Aorta (tissue), 5 donors: ENCODE results near the gene NLGN2. TPM values are rescaled to one million over a fixed set of nuclear protein-coding genes. Genes with fewer than 3 reads are reported as not detected.

Experiments used
- ATAC-seq: fragments of 200-7000 bp; cut with Tn5 transposase; one replicate; pipeline ENCODE4 v1.9.1; 2022; ENCODE audit warnings: moderate library complexity; ENCODE audit not compliant: low FRiP score
- DNase-seq, 2 donors: peaks; one replicate each; pipeline ENCODE4 v3.0.0-alpha.2; 2020
- H3K27ac ChIP-seq, 2 donors: one replicate each; pipeline ENCODE4 v1.5.1; 2013; ENCODE audit warnings: low read length in 2 of 2, mild to moderate bottlenecking in 2 of 2, moderate library complexity in 2 of 2, control low read depth in 1 of 2, inconsistent platforms in 1 of 2, low read depth in 1 of 2
- H3K27me3 ChIP-seq, 2 donors: one replicate each; pipeline ENCODE4 v1.6.1; 2013; ENCODE audit warnings: control low read depth in 1 of 2, low read length in 1 of 2, mild to moderate bottlenecking in 1 of 2, moderate library complexity in 1 of 2; ENCODE audit not compliant: insufficient read depth in 2 of 2, control insufficient read depth in 1 of 2
- H3K36me3 ChIP-seq, 2 donors: one replicate each; pipeline ENCODE4 v1.6.1; 2013; ENCODE audit warnings: control low read depth in 1 of 2, low read length in 1 of 2, mild to moderate bottlenecking in 1 of 2; ENCODE audit not compliant: insufficient read depth in 2 of 2, control insufficient read depth in 1 of 2
- H3K4me1 ChIP-seq, 2 donors: one replicate each; pipeline ENCODE4 v1.6.1; 2013; ENCODE audit warnings: low read length in 2 of 2, control low read depth in 1 of 2, mild to moderate bottlenecking in 1 of 2, moderate library complexity in 1 of 2; ENCODE audit not compliant: insufficient read depth in 2 of 2, control insufficient read depth in 1 of 2
- H3K4me3 ChIP-seq, 2 donors: one replicate each; pipeline ENCODE4 v1.5.1; 2013; ENCODE audit warnings: low read length in 2 of 2, control low read depth in 1 of 2, mild to moderate bottlenecking in 1 of 2
- H3K9me3 ChIP-seq: one replicate; pipeline ENCODE4 v1.6.1; 2013; ENCODE audit warnings: mild to moderate bottlenecking, low read length; ENCODE audit not compliant: control insufficient read depth
- WGBS, 2 donors: extraction: QIAGEN DNeasy Blood & Tissue Kit; methylation state at CpG; one replicate each; pipeline ENCODE4 v1.1.7; 2013; 5-methylcytosine and 5-hydroxymethylcytosine counted together
- intact Hi-C, 2 donors: fragments of 100-400 bp; cut with DNase I; formaldehyde crosslinking; loops; one replicate each; pipeline versions ENCODE4 v1.14.2 to v1.15.0; 2022
- polyA plus RNA-seq, 2 donors: library from polyadenylated mRNA; stranded (reverse); fragments of 200-250 nt; gene quantifications; one replicate each; pipeline ENCODE4 v1.2.3, GENCODE V29; 2013
- total RNA-seq, 2 donors: library from RNA; stranded (reverse); fragmentation: NEBNext Ultra II Directional; extraction: Animal tissue kit (Norgen Biotek cat#: 25700); gene quantifications; one replicate each; pipeline ENCODE4 v1.2.1, GENCODE V29; 2021
- donor health status: healthy with polysubstance abuse.
- donor health status: Bipolar disorder and iron deficiency.
- donor health status: DM: no; HTN: no; CAD: no.
- donor health status: DM: no; HTN: no; CAD: no.
- donor health status: DM: yes; HTN: yes; CAD: no.

NLGN2 gene
- total and polyA plus RNA-seq, 4 donors = 2.4 to 49.9 (median 30.9) TPM

GRCh38 chr17:7406235-7406825, 1.3 kb upstream of the NLGN2 start:
- 71 to 72% methylated on average over 12 of the region's 12 CpGs for WGBS, 2 donors
- intact Hi-C loops = loop anchor here in 1 of 2 donors (2.0 kb wide), 1 partner anchor 28 kb away; the partner anchor contains the start of gene TMEM102
- H3K27ac ChIP-seq = no peak overlapping the region

GRCh38 chr17:7407082-7407481, 563 bp upstream of the NLGN2 start:
- intact Hi-C loops = loop anchor here in 1 of 2 donors (2.0 kb wide), 1 partner anchor 28 kb away; the partner anchor contains the start of gene TMEM102
- no peaks in the 10 kb centered on the region for H3K27me3 ChIP-seq
- H3K36me3 ChIP-seq = no peaks in the 10 kb centered on the region
- DNase-seq (no peak), ATAC-seq (no peak)
- H3K4me3 ChIP-seq = no peak overlapping the region
- no peaks in the 10 kb centered on the region for H3K4me1 ChIP-seq
- H3K27ac ChIP-seq = no peak overlapping the region
- 81 to 85% methylated on average over 13 of the region's 13 CpGs for WGBS, 2 donors
- H3K9me3 ChIP-seq = no peaks in the 10 kb centered on the region

More at GRCh38 chr17:7406235-7406825, 1.3 kb upstream of the NLGN2 start:
- Histone ChIP-seq H3K9me3 (no peaks in the 10 kb centered on the region), H3K36me3 (no peaks in the 10 kb centered on the region), H3K4me1 (no peaks in the 10 kb centered on the region), H3K27me3 (no peaks in the 10 kb centered on the region), H3K4me3 (no peak overlapping the region)
- ATAC-seq = no peak
- no peak for DNase-seq

- 76 to 78% methylated on average over 56 to 58 of the region's 58 CpGs for WGBS, 2 donors
- no peak overlapping the region for H3K27ac ChIP-seq
- no peaks in the 10 kb centered on the region for H3K9me3 ChIP-seq
- H3K4me1 ChIP-seq = no peaks in the 10 kb centered on the region
- H3K36me3 ChIP-seq = no peaks in the 10 kb centered on the region
- H3K27me3 ChIP-seq = no peaks in the 10 kb centered on the region
- intact Hi-C loops = no loop called here
- H3K4me3 ChIP-seq = no peak overlapping the region
- DNase-seq = no peak
- no peak for ATAC-seq
Measured at GRCh38 chr17:7408252-7408727, 645 bp downstream of the NLGN2 start.

- no peaks in the 10 kb centered on the region for H3K27me3 ChIP-seq
Measured at GRCh38 chr17:7408863-7409262, 1.2 kb downstream of the NLGN2 start.

GRCh38 chr17:7409716-7410115, 2.1 kb downstream of the NLGN2 start:
- ATAC-seq (no peak), DNase-seq (no peak)
- H3K27me3 ChIP-seq = no peaks in the 10 kb centered on the region
- intact Hi-C loops = no loop called here
- no peaks in the 10 kb centered on the region for H3K4me1 ChIP-seq
- H3K27ac ChIP-seq = no peak overlapping the region
- H3K9me3 ChIP-seq = no peaks in the 10 kb centered on the region
- no peaks in the 10 kb centered on the region for H3K36me3 ChIP-seq
- H3K4me3 ChIP-seq = no peak overlapping the region
- WGBS, 2 donors = 89 to 92% methylated on average over 6 of the region's 6 CpGs

More at GRCh38 chr17:7408863-7409262, 1.2 kb downstream of the NLGN2 start:
- Histone ChIP-seq H3K4me1 (no peaks in the 10 kb centered on the region), H3K4me3 (no peak overlapping the region), H3K36me3 (no peaks in the 10 kb centered on the region), H3K27ac (no peak overlapping the region), H3K9me3 (no peaks in the 10 kb centered on the region)
- WGBS, 2 donors = 84 to 86% methylated on average over 6 of the region's 6 CpGs
- ATAC-seq (no peak), DNase-seq (no peak)
- intact Hi-C loops = no loop called here

GRCh38 chr17:7410634-7411426, 3.2 kb downstream of the NLGN2 start:
- Histone ChIP-seq H3K9me3 (no peaks in the 10 kb centered on the region), H3K4me3 (no peak overlapping the region), H3K27me3 (no peaks in the 10 kb centered on the region), H3K36me3 (no peaks in the 10 kb centered on the region), H3K4me1 (no peaks in the 10 kb centered on the region), H3K27ac (no peak overlapping the region)
- intact Hi-C loops = no loop called here
- WGBS, 2 donors = 87 to 88% methylated on average over 25 of the region's 25 CpGs
- DNase-seq (no peak), ATAC-seq (no peak)

- Histone ChIP-seq H3K4me3 (no peak overlapping the region), H3K27ac (no peak overlapping the region), H3K36me3 (no peaks in the 10 kb centered on the region), H3K27me3 (no peaks in the 10 kb centered on the region), H3K4me1 (no peaks in the 10 kb centered on the region), H3K9me3 (no peaks in the 10 kb centered on the region)
- intact Hi-C loops = no loop called here
- DNase-seq (no peak), ATAC-seq (no peak)
- 87 to 93% methylated on average over 5 to 8 of the region's 8 CpGs for WGBS, 2 donors
Measured at GRCh38 chr17:7411427-7411750, 3.7 kb downstream of the NLGN2 start.

GRCh38 chr17:7413346-7413985, 5.8 kb downstream of the NLGN2 start:
- WGBS, 2 donors = 85 to 90% methylated on average over 6 of the region's 6 CpGs
- Histone ChIP-seq H3K27ac (no peak overlapping the region), H3K36me3 (no peaks in the 10 kb centered on the region), H3K4me1 (no peaks in the 10 kb centered on the region), H3K27me3 (no peaks in the 10 kb centered on the region), H3K9me3 (no peaks in the 10 kb centered on the region), H3K4me3 (no peak overlapping the region)
- intact Hi-C loops = no loop called here
- DNase-seq = no peak
- ATAC-seq = no peak
